HepG2 (cell line): ENCODE measurements around the gene DNAH8. TPM values are rescaled to one million over a fixed set of nuclear protein-coding genes. Genes with fewer than 3 reads are reported as not detected.

Source experiments
- ATAC-seq: fragments of 200-7000 bp; cut with Tn5 transposase; 3 replicates; pipeline ENCODE4 v1.9.1; 2020; ENCODE audit warnings: mild to moderate bottlenecking, moderate library complexity
- BruUV-seq: library from RNA; stranded (reverse); fragments of 400-500 nt; replicated peaks from 2 replicates; lab custom pipeline; 2021; lab: Mats Ljungman, UMichigan
- CTCF ChIA-PET: fragments of 300-600 bp; formaldehyde crosslinking; extraction: SDS; loops from one replicate; lab custom pipeline; 2021; ENCODE audit warnings: low total read pairs, inconsistent platforms, low intra/inter-chr PET ratio; lab: Yijun Ruan, JAX
- POLR2A ChIA-PET: fragments of 350-600 bp; sonication (Branson Sonifier 250); formaldehyde crosslinking; loops from one replicate; lab custom pipeline; 2020; ENCODE audit warnings: antibody characterized with exemption, inconsistent platforms; lab: Yijun Ruan, JAX
- DNase-seq: peaks from one replicate; pipeline ENCODE4 v3.0.0-alpha.2; 2015; ENCODE audit warnings: low spot score
- FAIRE-seq: peaks from 3 replicates; lab custom pipeline; 2011; peaks lifted over from hg19 to GRCh38; lab: Jason Lieb, UNC
- H2AFZ ChIP-seq: one replicate; pipeline ENCODE4 v1.6.1; 2011; ENCODE audit warnings: low read length, inconsistent platforms
- H3K27ac ChIP-seq: fragments of 300-600 bp; 3 replicates; pipeline ENCODE4 v1.8.0; 2011; ENCODE audit warnings: mixed run types, mild to moderate bottlenecking, mixed read lengths, low read length, inconsistent platforms; ENCODE audit not compliant: insufficient read depth; ENCODE audit errors: extremely low read length
- H3K27me3 ChIP-seq, 2 experiments: fragments of 200-600 bp in 1 of 2; 2 replicates in 1 of 2; 3 replicates in 1 of 2; pipeline versions ENCODE4 v1.6.0 to v1.8.0; 2011; ENCODE audit warnings: low read length in 2 of 2, mild to moderate bottlenecking in 2 of 2, moderate library complexity in 2 of 2, inconsistent platforms in 1 of 2; ENCODE audit not compliant: insufficient read depth in 2 of 2, control insufficient read depth in 1 of 2
- H3K36me3 ChIP-seq, 2 experiments: fragments of 200-600 bp in 1 of 2; replicated peaks in 1 of 2; 2 replicates in 1 of 2; 3 replicates in 1 of 2; pipeline versions ENCODE4 v1.5.1 to v1.8.0; 2011; ENCODE audit warnings: low read length in 2 of 2, inconsistent platforms in 1 of 2; ENCODE audit not compliant: insufficient read depth in 2 of 2, control insufficient read depth in 1 of 2
- H3K4me1 ChIP-seq: 2 replicates; pipeline ENCODE4 v1.5.1; 2012; ENCODE audit warnings: low read length, inconsistent platforms; ENCODE audit not compliant: insufficient read depth
- H3K4me2 ChIP-seq: 2 replicates; pipeline ENCODE4 v1.6.0; 2011; ENCODE audit warnings: low read depth, low read length, inconsistent platforms
- H3K4me3 ChIP-seq, 3 experiments: fragments of 200-600 bp in 1 of 3; sonication (generic), shearing (Covaris generic) in 1 of 3; replicated peaks in 1 of 3; 2 replicates each; pipeline ENCODE4 v1.5.1; 2011 to 2016; ENCODE audit warnings: low read length in 3 of 3, inconsistent platforms in 2 of 3, low read depth in 2 of 3, mild to moderate bottlenecking in 2 of 3, control low read depth in 1 of 3, mixed read lengths in 1 of 3; ENCODE audit not compliant: insufficient read depth in 1 of 3
- H3K79me2 ChIP-seq: one replicate; pipeline ENCODE4 v1.6.1; 2011; ENCODE audit warnings: low read length, inconsistent platforms; ENCODE audit not compliant: insufficient read depth
- H3K9ac ChIP-seq: 2 replicates; pipeline ENCODE4 v1.6.0; 2011; ENCODE audit warnings: mild to moderate bottlenecking, low read depth, low read length, inconsistent platforms; ENCODE audit not compliant: insufficient read depth
- H3K9me3 ChIP-seq: 2 replicates; pipeline ENCODE4 v1.5.1; 2012; ENCODE audit warnings: mild to moderate bottlenecking, low read length
- H4K20me1 ChIP-seq: 2 replicates; pipeline ENCODE4 v1.6.0; 2011; ENCODE audit warnings: inconsistent platforms, mild to moderate bottlenecking, low read length, moderate library complexity; ENCODE audit not compliant: insufficient read depth
- AHR ChIP-seq: IDR thresholded peaks from 2 replicates; pipeline ENCODE4 v1.6.1; 2018; ENCODE audit warnings: missing genetic modification reagents, missing compliant biosample characterization
- ESRRA ChIP-seq: sonication (generic); formaldehyde crosslinking; IDR thresholded peaks from 2 replicates; pipeline ENCODE4 v1.5.1; 2020; ENCODE audit warnings: mild to moderate bottlenecking, low read depth, missing genetic modification reagents
- HIC2 ChIP-seq: sonication (generic); formaldehyde crosslinking; IDR thresholded peaks from 2 replicates; pipeline ENCODE4 v1.9.0; 2022; ENCODE audit warnings: low read depth, missing genetic modification reagents
- KDM3A ChIP-seq: IDR thresholded peaks from 2 replicates; pipeline ENCODE4 v1.6.1; 2018; ENCODE audit warnings: low read depth, missing compliant biosample characterization
- MATR3 ChIP-seq: sonication (generic); formaldehyde crosslinking; IDR thresholded peaks from 2 replicates; pipeline ENCODE4 v1.4.0; 2020; ENCODE audit warnings: missing genetic modification reagents
- MTF1 ChIP-seq: sonication (generic); formaldehyde crosslinking; IDR thresholded peaks from 2 replicates; pipeline ENCODE4 v1.5.0; 2020; ENCODE audit warnings: missing genetic modification reagents
- NKX3-1 ChIP-seq: sonication (generic); formaldehyde crosslinking; IDR thresholded peaks from 2 replicates; pipeline ENCODE4 v1.5.0; 2020; ENCODE audit warnings: missing genetic modification reagents
- POLR2AphosphoS5 ChIP-seq: IDR thresholded peaks from 2 replicates; pipeline ENCODE4 v1.6.1; 2012; ENCODE audit warnings: low read depth, low read length
- PTBP1 ChIP-seq: fragments of 200-400 bp; formaldehyde crosslinking; IDR thresholded peaks from 2 replicates; pipeline ENCODE4 v1.6.1; 2018; ENCODE audit warnings: low read length, low read depth; ENCODE audit not compliant: poor library complexity, severe bottlenecking
- RBM22 ChIP-seq: fragments of 200-400 bp; formaldehyde crosslinking; optimal IDR thresholded peaks from 2 replicates; pipeline ENCODE3; 2017; ENCODE audit warnings: mild to moderate bottlenecking, low read length, moderate library complexity
- SYNCRIP ChIP-seq: fragments of 200-400 bp; formaldehyde crosslinking; IDR thresholded peaks from 2 replicates; pipeline ENCODE4 v1.6.1; 2018; ENCODE audit warnings: mild to moderate bottlenecking, low read depth, low read length; ENCODE audit not compliant: insufficient read depth
- U2AF2 ChIP-seq: fragments of 200-400 bp; formaldehyde crosslinking; IDR thresholded peaks from 2 replicates; pipeline ENCODE4 v1.6.1; 2017; ENCODE audit warnings: low read depth, mild to moderate bottlenecking, low read length
- ZFY ChIP-seq: sonication (generic); formaldehyde crosslinking; IDR thresholded peaks from 2 replicates; pipeline ENCODE4 v1.4.0; 2020; ENCODE audit warnings: missing genetic modification reagents
- ZNF225 ChIP-seq: sonication (generic); formaldehyde crosslinking; IDR thresholded peaks from 2 replicates; pipeline ENCODE4 v1.4.0; 2020; ENCODE audit warnings: mild to moderate bottlenecking, missing genetic modification reagents
- ZNF24 ChIP-seq: fragments of 450-650 bp; IDR thresholded peaks from 2 replicates; pipeline ENCODE4 v1.6.1; 2017; ENCODE audit warnings: antibody characterized with exemption, mild to moderate bottlenecking
- ZNF362 ChIP-seq: sonication (generic); formaldehyde crosslinking; IDR thresholded peaks from 2 replicates; pipeline ENCODE4 v1.4.0; 2020; ENCODE audit warnings: missing genetic modification reagents, mild to moderate bottlenecking, borderline replicate concordance
- ZNF431 ChIP-seq: sonication (generic); formaldehyde crosslinking; IDR thresholded peaks from 2 replicates; pipeline ENCODE4 v1.9.0; 2022; ENCODE audit warnings: missing genetic modification reagents, low read depth, mild to moderate bottlenecking, borderline replicate concordance
- ZNF605 ChIP-seq: sonication (generic); formaldehyde crosslinking; IDR thresholded peaks from 2 replicates; pipeline ENCODE4 v1.8.0; 2022; ENCODE audit warnings: mild to moderate bottlenecking, missing genetic modification reagents
- ZNF740 ChIP-seq: sonication (generic); formaldehyde crosslinking; IDR thresholded peaks from 2 replicates; pipeline ENCODE4 v1.4.0; 2020; ENCODE audit warnings: missing genetic modification reagents
- WGBS: methylation state at CpG from one replicate; pipeline ENCODE4 v1.1.6; 2017; ENCODE audit warnings: low lambda C conversion rate; 5-methylcytosine and 5-hydroxymethylcytosine counted together
- in situ Hi-C: cut with HindIII; loops from 2 replicates; pipeline ENCODE4 v1.10.0; 2017; ENCODE audit warnings: low pct_unique_long_range_greater_than_20kb; ENCODE audit not compliant: extremely low pct_ligation_motif_present
- intact Hi-C: fragments of 100-400 bp; cut with micrococcal nuclease; formaldehyde crosslinking; loops from one replicate; pipeline ENCODE4 v1.10.0; 2022; ENCODE audit not compliant: unreplicated experiment
- polyA plus RNA-seq, 8 experiments: library from polyadenylated mRNA; depleted of rRNA in 3 of 8; stranded (reverse) in 7 of 8; unstranded in 1 of 8; fragments of >200 nt; fragmentation: Illumina TruSeq in 4 of 8; extraction: Trizol in 4 of 8; gene quantifications; 2 replicates each; pipeline versions ENCODE4 v1.2.1 to v1.2.3, GENCODE V29; 2011 to 2016; ENCODE audit warnings: low read depth in 4 of 8, missing spikeins in 1 of 8, mixed read lengths in 1 of 8; ENCODE audit not compliant: insufficient read depth in 1 of 8
- total RNA-seq, 5 experiments: library from RNA; depleted of rRNA; stranded (reverse); fragments of >200 nt; fragmentation: Illumina TruSeq; extraction: Trizol; gene quantifications; 2 replicates each; pipeline ENCODE4 v1.2.3, GENCODE V29; 2016; ENCODE audit warnings: low read depth in 1 of 5

The DNAH8 gene
- total and polyA plus RNA-seq, 2 of the 13 experiments (the other 11 are each of a cell fraction or from before 2014, with no cell fraction given), result not detected

DNA sequence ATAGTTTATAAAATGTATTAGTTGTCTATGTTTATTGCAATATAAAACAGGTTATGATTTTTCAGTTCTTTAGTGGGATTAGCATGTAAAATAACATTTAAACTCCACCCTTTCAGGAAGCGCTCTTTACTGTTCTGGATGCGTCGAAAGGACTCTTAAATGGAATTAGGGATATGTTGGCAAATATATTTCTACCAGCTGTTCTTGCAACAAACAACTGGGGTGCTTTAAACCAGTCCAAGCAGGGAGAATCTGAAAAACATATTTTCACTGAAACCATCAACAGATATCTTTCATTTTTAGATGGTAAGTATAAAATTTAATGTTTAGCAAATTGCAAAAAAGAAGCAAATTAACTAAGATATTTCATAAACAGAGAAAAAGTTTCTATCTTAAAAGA, 21.8 kb downstream of the DNAH8 start:
- Histone ChIP-seq H3K36me3 (no peaks in the 10 kb centered on the region), H3K4me2 (no peak overlapping the region), H4K20me1 (no peaks in the 10 kb centered on the region), H3K27ac (no peak overlapping the region), H3K9ac (no peak overlapping the region), H3K79me2 (no peaks in the 10 kb centered on the region), H3K4me3 (no peak overlapping the region), H3K4me1 (no peaks in the 10 kb centered on the region), H3K9me3 (no peaks in the 10 kb centered on the region), H3K27me3 (0 out of 5 replicates have a peak, but pooled peaks cover 0 to 6% of the 10 kb centered on the region in 2 experiments), H2AFZ (no peak overlapping the region)
- in situ Hi-C loops (no loop called here), intact Hi-C loops (no loop called here)
- POLR2A ChIA-PET, result no interaction called here
- FAIRE-seq (no peak), ATAC-seq (no peak), DNase-seq (no peak)
- 94% methylated on average over 3 of the region's 3 CpGs for WGBS
- CTCF ChIA-PET, result no interaction called here
- TF ChIP-seq ZNF740 (CRISPR knock-in tag), result no peak
- no peak for TF ChIP-seq ZNF431 (CRISPR knock-in tag)
- no peak for TF ChIP-seq HIC2
- no peak for TF ChIP-seq U2AF2
- no peak for TF ChIP-seq SYNCRIP
- no peak for TF ChIP-seq POLR2AphosphoS5
- BruUV-seq, result no TSS peak

DNA sequence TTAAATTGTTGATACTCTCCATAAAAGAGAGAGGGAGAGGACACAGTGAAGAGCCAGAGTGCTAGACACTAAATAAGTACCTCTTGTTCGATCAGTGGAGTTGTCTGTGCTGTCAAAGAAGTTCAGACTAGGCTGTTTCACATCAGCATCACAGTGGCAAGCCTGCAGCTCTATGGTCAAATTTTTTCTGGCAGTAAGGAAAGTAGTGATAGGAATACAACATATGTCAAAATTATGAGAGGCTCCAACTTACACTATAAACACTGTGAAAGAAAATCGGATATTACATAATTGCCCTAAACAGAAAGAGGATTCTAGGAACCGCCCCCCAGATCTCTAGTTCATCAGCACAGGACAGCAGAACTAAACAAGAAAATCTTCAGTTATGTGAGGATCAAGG, 23.1 kb downstream of the DNAH8 start:
- no peak for FAIRE-seq
- DNase-seq, result no peak
- 1% methylated on average over 3 of the region's 3 CpGs for WGBS
- H3K4me3 ChIP-seq, result no peak overlapping the region
- H3K9ac ChIP-seq, result no peak overlapping the region
- H4K20me1 ChIP-seq, result no peaks in the 10 kb centered on the region
- H3K4me2 ChIP-seq, result no peak overlapping the region
- ATAC-seq, result no peak
- H3K79me2 ChIP-seq, result no peaks in the 10 kb centered on the region
- H3K27me3 ChIP-seq, result 0 out of 5 replicates have a peak, but pooled peaks cover 0 to 6% of the 10 kb centered on the region in 2 experiments
- CTCF ChIA-PET, result no interaction called here
- H3K27ac ChIP-seq, result no peak overlapping the region
- H3K4me1 ChIP-seq, result no peaks in the 10 kb centered on the region
- H3K36me3 ChIP-seq, result no peaks in the 10 kb centered on the region
- no TSS peak for BruUV-seq
- intact Hi-C loops (no loop called here), in situ Hi-C loops (no loop called here)
- H2AFZ ChIP-seq, result no peak overlapping the region
- no peaks in the 10 kb centered on the region for H3K9me3 ChIP-seq
- POLR2A ChIA-PET, result no interaction called here
- TF ChIP-seq ZFY (no peak), RBM22 (no peak), ZNF362 (CRISPR knock-in tag) (no peak), MATR3 (CRISPR knock-in tag) (no peak), ZNF605 (CRISPR knock-in tag) (no peak), ESRRA (CRISPR knock-in tag) (no peak), NKX3-1 (CRISPR knock-in tag) (no peak), MTF1 (CRISPR knock-in tag) (no peak), ZNF225 (CRISPR knock-in tag) (no peak), KDM3A (CRISPR knock-in tag) (no peak), PTBP1 (no peak), ZNF24 (no peak), AHR (CRISPR knock-in tag) (no peak)
